Keratinocyte (primary cell): ENCODE results near the gene PTER.

Experiments
- EZH2 ChIP-seq: IDR thresholded peaks from one replicate; pipeline ENCODE4 v1.6.1; 2012; ENCODE audit warnings: inconsistent platforms, mild to moderate bottlenecking, low read length, moderate library complexity
- TF ChIP-seq, protein P1 (sequence below), 3 experiments: IDR thresholded peaks in 1 of 3; conservative IDR thresholded peaks in 1 of 3; optimal IDR thresholded peaks in 1 of 3; 2 replicates in 2 of 3; 3 replicates in 1 of 3; pipeline versions ENCODE3 to v1.5.1; 2011; ENCODE audit warnings: low read length in 3 of 3, mild to moderate bottlenecking in 3 of 3, moderate library complexity in 2 of 3, control low read depth in 1 of 3, inconsistent platforms in 1 of 3; ENCODE audit not compliant: insufficient read depth in 2 of 3; ENCODE audit errors: extremely low read depth in 1 of 3

DNA sequence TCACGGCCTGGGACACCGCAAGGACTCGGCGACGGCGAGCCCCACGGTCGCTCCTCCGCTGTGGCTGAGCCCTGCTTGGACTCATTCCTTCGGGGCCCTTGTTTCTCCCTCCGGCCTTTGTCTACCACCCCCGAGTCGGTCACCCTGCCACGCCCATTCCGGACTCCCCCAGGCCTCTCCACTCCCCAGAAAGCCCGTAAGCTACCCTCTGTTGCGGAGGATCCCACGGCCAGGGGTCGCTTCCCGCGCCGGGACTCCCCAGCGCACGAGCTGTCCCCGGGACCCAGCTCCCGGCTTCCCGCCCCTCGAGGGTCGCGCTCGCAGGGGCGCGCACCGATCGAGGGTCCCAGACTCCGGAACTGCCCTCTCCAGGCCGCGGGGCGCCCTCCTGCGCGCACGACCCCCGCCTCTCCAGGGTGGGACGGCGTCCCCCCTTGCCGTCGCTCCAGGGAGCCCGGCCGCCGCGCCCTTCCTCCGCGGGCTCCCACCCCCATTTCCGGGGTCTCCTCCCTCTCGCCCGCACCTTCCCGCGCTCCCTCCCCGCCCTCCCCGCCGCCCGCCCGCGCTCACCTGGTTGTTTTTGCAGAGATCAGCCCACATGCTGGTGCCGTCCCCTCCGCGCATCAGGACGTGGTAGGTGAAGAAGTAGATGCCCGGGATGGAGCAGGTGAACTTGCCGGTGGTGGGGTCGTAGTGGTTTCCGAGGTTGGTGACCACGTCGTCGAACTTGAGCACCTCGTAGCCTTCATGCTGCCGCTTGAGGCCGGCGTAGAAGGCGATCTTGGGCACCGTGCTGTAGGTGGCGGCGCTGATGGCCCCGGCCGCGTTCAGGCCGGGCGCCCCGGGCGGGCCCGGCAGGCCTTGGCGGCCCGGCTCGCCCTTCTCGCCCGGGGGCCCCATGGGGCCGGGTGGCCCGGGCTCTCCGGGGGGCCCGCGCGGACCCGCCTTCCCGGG lies 83.4 kb downstream of the PTER start:
- peak; percentile 21 for TF ChIP-seq EZH2
- TF ChIP-seq, protein P1, sequence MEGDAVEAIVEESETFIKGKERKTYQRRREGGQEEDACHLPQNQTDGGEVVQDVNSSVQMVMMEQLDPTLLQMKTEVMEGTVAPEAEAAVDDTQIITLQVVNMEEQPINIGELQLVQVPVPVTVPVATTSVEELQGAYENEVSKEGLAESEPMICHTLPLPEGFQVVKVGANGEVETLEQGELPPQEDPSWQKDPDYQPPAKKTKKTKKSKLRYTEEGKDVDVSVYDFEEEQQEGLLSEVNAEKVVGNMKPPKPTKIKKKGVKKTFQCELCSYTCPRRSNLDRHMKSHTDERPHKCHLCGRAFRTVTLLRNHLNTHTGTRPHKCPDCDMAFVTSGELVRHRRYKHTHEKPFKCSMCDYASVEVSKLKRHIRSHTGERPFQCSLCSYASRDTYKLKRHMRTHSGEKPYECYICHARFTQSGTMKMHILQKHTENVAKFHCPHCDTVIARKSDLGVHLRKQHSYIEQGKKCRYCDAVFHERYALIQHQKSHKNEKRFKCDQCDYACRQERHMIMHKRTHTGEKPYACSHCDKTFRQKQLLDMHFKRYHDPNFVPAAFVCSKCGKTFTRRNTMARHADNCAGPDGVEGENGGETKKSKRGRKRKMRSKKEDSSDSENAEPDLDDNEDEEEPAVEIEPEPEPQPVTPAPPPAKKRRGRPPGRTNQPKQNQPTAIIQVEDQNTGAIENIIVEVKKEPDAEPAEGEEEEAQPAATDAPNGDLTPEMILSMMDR (optimal IDR thresholded peaks at IDR 0.05 in 1 of 3, IDR thresholded peaks at IDR 0.05 in 1 of 3, conservative IDR thresholded peaks at IDR 0.05 in 1 of 3; ENCODE audit: extremely low read depth in 1 of 3, insufficient read depth in 2 of 3, low read length in 3 of 3), result no peak
